ENCODE results near the gene NCLN.
"Not testable (repeated sequence)": the region's sequence is repeated elsewhere in the genome, so short reads cannot be mapped to it uniquely, and the experiment has no call there.

Gene NCLN

GRCh38 chr19:3231288-3231687 is 45.6 kb downstream of the NCLN start:
- no peak for DNase-seq

- no peak for DNase-seq
Observed at GRCh38 chr19:3233116-3233515, 47.4 kb downstream of the NCLN start.

- DNase-seq = no peak
Observed at GRCh38 chr19:3233831-3234230, 48.1 kb downstream of the NCLN start.

GRCh38 chr19:3234800-3235199 is 49.1 kb downstream of the NCLN start:
- DNase-seq = no peak

GRCh38 chr19:3235604-3236003 is 49.9 kb downstream of the NCLN start:
- not testable (repeated sequence) for DNase-seq

- no peak for DNase-seq
Observed at GRCh38 chr19:3236272-3236671, 50.5 kb downstream of the NCLN start.

GRCh38 chr19:3238066-3238561 is 52.4 kb downstream of the NCLN start:
- no peak for DNase-seq

- no peak for DNase-seq
Observed at GRCh38 chr19:3239367-3239766, 53.6 kb downstream of the NCLN start.

- peak; percentile 14 for DNase-seq
Observed at GRCh38 chr19:3243819-3244700, 58.3 kb downstream of the NCLN start.

- no peak for DNase-seq
Observed at GRCh38 chr19:3245050-3245449, 59.3 kb downstream of the NCLN start.

GRCh38 chr19:3248728-3249326 is 63.1 kb downstream of the NCLN start:
- DNase-seq = no peak

GRCh38 chr19:3249408-3249807 is 63.7 kb downstream of the NCLN start:
- no peak for DNase-seq

GRCh38 chr19:3250675-3251074 is 64.9 kb downstream of the NCLN start:
- DNase-seq = peak; percentile 9

- no peak for DNase-seq
Observed at GRCh38 chr19:3251229-3251628, 65.5 kb downstream of the NCLN start.

- DNase-seq = no peak
Observed at GRCh38 chr19:3252650-3253049, 66.9 kb downstream of the NCLN start.

- DNase-seq = no peak
Observed at GRCh38 chr19:3253270-3253669, 67.5 kb downstream of the NCLN start.

GRCh38 chr19:3254520-3254919 is 68.8 kb downstream of the NCLN start:
- DNase-seq = no peak

GRCh38 chr19:3257071-3257470 is 71.3 kb downstream of the NCLN start:
- DNase-seq = no peak

Measured in CD4-positive, alpha-beta T cell treated with Interleukin-4 for 4 hours (primary cell).